Heart right ventricle (tissue), 16 donors: Measurements from ENCODE around the gene MARF1. TPM values are rescaled to one million over a fixed set of nuclear protein-coding genes. Genes with fewer than 3 reads are reported as not detected.

Source experiments
- ATAC-seq, 8 donors: fragments of 200-7000 bp; cut with Tn5 transposase; one replicate each; pipeline ENCODE4 v1.9.1; 2020; ENCODE audit warnings: mild to moderate bottlenecking in 8 of 8, moderate library complexity in 8 of 8, moderate number of reproducible peaks in 1 of 8
- DNase-seq, 2 donors: peaks; one replicate each; pipeline ENCODE4 v3.0.0-alpha.2; 2020
- H3K27ac ChIP-seq, 10 donors: fragments of 200-600 bp; sonication (generic) in 2 of 10; one replicate each; pipeline versions ENCODE4 v1.5.0 to v1.8.0; 2020 to 2022; ENCODE audit warnings: mild to moderate bottlenecking in 3 of 10
- H3K27me3 ChIP-seq, 7 donors: fragments of 200-600 bp; one replicate each; pipeline ENCODE4 v1.8.0; 2021 to 2022; ENCODE audit warnings: mild to moderate bottlenecking in 2 of 7
- H3K36me3 ChIP-seq, 9 donors: fragments of 200-600 bp; sonication (generic) in 1 of 9; one replicate each; pipeline versions ENCODE4 v1.5.0 to v1.8.0; 2020 to 2022; ENCODE audit warnings: mild to moderate bottlenecking in 2 of 9
- H3K4me1 ChIP-seq, 9 donors: fragments of 200-600 bp; sonication (generic) in 1 of 9; one replicate each; pipeline versions ENCODE4 v1.5.0 to v1.8.0; 2020 to 2022; ENCODE audit warnings: mild to moderate bottlenecking in 4 of 9
- H3K4me3 ChIP-seq, 10 donors: fragments of 200-600 bp; sonication (generic) in 2 of 10; one replicate each; pipeline versions ENCODE4 v1.5.0 to v1.8.0; 2020 to 2022; ENCODE audit warnings: mild to moderate bottlenecking in 7 of 10, moderate library complexity in 2 of 10
- H3K9me3 ChIP-seq, 11 donors: fragments of 200-600 bp in 10 of 11; sonication (generic) in 2 of 11; one replicate each; pipeline versions ENCODE4 v1.5.0 to v1.8.0; 2013 to 2022; ENCODE audit warnings: mild to moderate bottlenecking in 2 of 11, control low read depth in 1 of 11, moderate library complexity in 1 of 11
- CTCF ChIP-seq, 9 donors: fragments of 200-600 bp; sonication (generic) in 2 of 9; IDR thresholded peaks; one replicate each; pipeline versions ENCODE4 v1.5.0 to v1.8.0; 2021 to 2022; ENCODE audit warnings: antibody characterized with exemption in 9 of 9, mild to moderate bottlenecking in 5 of 9, moderate library complexity in 1 of 9
- WGBS, 2 donors: extraction: QIAGEN DNeasy Blood & Tissue Kit; methylation state at CpG; one replicate each; pipeline ENCODE4 v1.1.7; 2013; ENCODE audit warnings: inconsistent platforms in 1 of 2; 5-methylcytosine and 5-hydroxymethylcytosine counted together
- intact Hi-C, 10 donors: fragments of 100-400 bp; cut with DNase I; formaldehyde crosslinking; loops; one replicate each; pipeline versions ENCODE4 v1.11.1 to v1.14.2; 2022
- polyA plus RNA-seq, 2 donors: library from polyadenylated mRNA; stranded (reverse); fragments of 200-250 nt; gene quantifications; one replicate each; pipeline ENCODE4 v1.2.3, GENCODE V29; 2013
- total RNA-seq, 10 donors: library from RNA; stranded (reverse); fragmentation: NEBNext Ultra II Directional in 3 of 10; extraction: Animal tissue kit (Norgen Biotek cat#: 25700) in 3 of 10; gene quantifications; one replicate each; pipeline versions ENCODE4 v1.2.1 to v1.2.4, GENCODE V29; 2021 to 2023
- donor health status: Arrhythmogenic right ventricular cardiomyopathy.
- donor health status: ischemic (EF 13 %, LVEDD 7.1; RV severe dilation, severe dysfunction).
- donor health status: healthy with polysubstance abuse.
- donor health status: DM: no; HTN: yes; CAD: no.
- donor health status: DM: no; HTN: no; CAD: no.
- donor health status: ischemic (EF 25% LVEDD 6.9; RV normal size, moderate dysfunction).
- donor health status: ischemic (EF 25% LVEDD 5.7; RV mildly dilated, moderate dysfunction).
- donor health status: healthy.
- donor health status: DM: yes; HTN: yes; CAD: no.
- donor health status: Ischemic cardiomyopathy.
- donor health status: ischemic (EF 35%, LVEDD 5.7; RV mildly dilated, moderate dysfunction).
- donor health status: nonischemic (EF 11% LVEDD 7.7; RV severe dilation, severe dysfunction).
- donor health status: DM: yes; HTN: yes; CAD: no.
- donor health status: PGD.
- donor health status: ischemic (EF 29% LVEDD 5.4; RV normal size, mild dysfunction).
- donor health status: nonischemic (EF 23%, LVEDD 6.1; RV moderate dilation, normal function).

MARF1 gene
- total and polyA plus RNA-seq, 12 donors = 9.6 to 59.1 (median 42.7) TPM

- no peak overlapping the region for H3K27ac ChIP-seq
- no peak overlapping the region for H3K4me3 ChIP-seq
- intact Hi-C loops = loop anchor here in 1 of 10 donors (10.0 kb wide), 1 partner anchor 81 kb away; no protein-coding TSS in a partner anchor
- WGBS, 2 donors = 98 to 100% methylated on average over 2 of the region's 2 CpGs
- H3K4me1 ChIP-seq = peaks cover 0 to 2% (median 0%) of the 10 kb centered on the region in 9 donors
- ATAC-seq = no peak
- no peaks in the 10 kb centered on the region for H3K36me3 ChIP-seq
- TF ChIP-seq CTCF (IDR thresholded peaks at IDR 0.05) = no peak
- no peak for DNase-seq
- H3K27me3 ChIP-seq = no peaks in the 10 kb centered on the region
- H3K9me3 ChIP-seq = peaks cover 0 to 14% (median 0%) of the 10 kb centered on the region in 11 donors
These were observed 97.4 kb downstream of the MARF1 start for GRCh38 chr16:15545544-15545943.

GRCh38 chr16:15544405-15544804, 98.5 kb downstream of the MARF1 start:
- intact Hi-C loops = loop anchor here in 1 of 10 donors (10.0 kb wide), 1 partner anchor 80 kb away; no protein-coding TSS in a partner anchor
- 88% methylated on average over 5 of the region's 5 CpGs for WGBS, 2 donors
- Histone ChIP-seq H3K27ac (no peak overlapping the region), H3K4me1 (no peaks in the 10 kb centered on the region), H3K4me3 (no peak overlapping the region), H3K36me3 (no peaks in the 10 kb centered on the region), H3K27me3 (no peaks in the 10 kb centered on the region), H3K9me3 (peaks cover 0 to 14% (median 0%) of the 10 kb centered on the region in 11 donors)
- no peak for ATAC-seq
- DNase-seq = no peak
- TF ChIP-seq CTCF (IDR thresholded peaks at IDR 0.05) = no peak

Other genes starting within 250 kb of the MARF1 start
- gene MPV17L, start 247.4 kb downstream of the MARF1 start, total RNA-seq = 1 to 10 TPM; 5.0 to 10.0 (median 8.9) TPM
- 1 to 10 TPM; 2.8 to 6.7 TPM for gene MPV17L, start 247.4 kb downstream of the MARF1 start, polyA plus RNA-seq
- 100 to 1,000 TPM in 3 of 10 donors, 10 to 100 TPM in 7; 59.9 to 121 (median 87.6) TPM for gene BMERB1, start 208.6 kb downstream of the MARF1 start, total RNA-seq
- 10 to 100 TPM; 16.5 to 54.0 TPM for gene BMERB1, start 208.6 kb downstream of the MARF1 start, polyA plus RNA-seq
- gene NDE1, start 7.1 kb upstream of the MARF1 start, total RNA-seq = 10 to 100 TPM; 12.0 to 29.0 (median 20.0) TPM
- 10 to 100 TPM in 1 of 2 donors, 1 to 10 TPM in 1; 6.0 to 10.7 TPM for gene NDE1, start 7.1 kb upstream of the MARF1 start, polyA plus RNA-seq
- gene MYH11, start 213.9 kb upstream of the MARF1 start, total RNA-seq = 10 to 100 TPM in 9 of 10 donors, 1 to 10 TPM in 1; 9.8 to 40.5 (median 23.5) TPM
- gene MYH11, start 213.9 kb upstream of the MARF1 start, polyA plus RNA-seq = 10 to 100 TPM; 20.0 to 46.7 TPM
- 10 to 100 TPM; 24.1 to 42.6 (median 32.5) TPM for gene CEP20, start 245.4 kb upstream of the MARF1 start, total RNA-seq
- 10 to 100 TPM; 14.8 to 14.9 TPM for gene CEP20, start 245.4 kb upstream of the MARF1 start, polyA plus RNA-seq